CD14-positive monocyte (primary cell): ENCODE results near the gene PCCA. TPM values are rescaled to one million over a fixed set of nuclear protein-coding genes. Genes with fewer than 3 reads are reported as not detected.

Source experiments
- DNase-seq, 3 donors: peaks; one replicate each; pipeline ENCODE4 v3.0.0-alpha.2; 2011 to 2022
- H2AFZ ChIP-seq: 2 replicates; pipeline ENCODE4 v1.6.0; 2012; ENCODE audit warnings: mild to moderate bottlenecking, low read depth, low read length, inconsistent platforms; ENCODE audit not compliant: insufficient read depth, poor library complexity, severe bottlenecking
- H3K27ac ChIP-seq, 2 donors: 1 replicate in 1 of 2; 2 replicates in 1 of 2; pipeline ENCODE4 v1.5.1; 2012 to 2013; ENCODE audit warnings: low read length in 2 of 2, control low read depth in 1 of 2, inconsistent platforms in 1 of 2, low read depth in 1 of 2, mild to moderate bottlenecking in 1 of 2
- H3K27me3 ChIP-seq, 2 donors: one replicate each; pipeline versions ENCODE4 v1.6.0 to v1.6.1; 2011 to 2013; ENCODE audit warnings: low read length in 2 of 2; ENCODE audit not compliant: control insufficient read depth in 2 of 2, insufficient read depth in 2 of 2
- H3K36me3 ChIP-seq, 2 donors: replicated peaks in 1 of 2; 1 replicate in 1 of 2; 2 replicates in 1 of 2; pipeline versions ENCODE4 v1.5.1 to v1.6.1; 2012 to 2013; ENCODE audit warnings: low read length in 2 of 2, control low read depth in 1 of 2, inconsistent platforms in 1 of 2, mild to moderate bottlenecking in 1 of 2; ENCODE audit not compliant: insufficient read depth in 2 of 2, control insufficient read depth in 1 of 2
- H3K4me1 ChIP-seq, 2 donors: 1 replicate in 1 of 2; 2 replicates in 1 of 2; pipeline versions ENCODE4 v1.5.1 to v1.6.1; 2012 to 2013; ENCODE audit warnings: low read length in 2 of 2, control low read depth in 1 of 2, inconsistent platforms in 1 of 2, mild to moderate bottlenecking in 1 of 2, moderate library complexity in 1 of 2; ENCODE audit not compliant: insufficient read depth in 2 of 2, control insufficient read depth in 1 of 2
- H3K4me2 ChIP-seq: replicated peaks from 2 replicates; pipeline ENCODE3; 2012; ENCODE audit warnings: low read length, moderate library complexity, mild to moderate bottlenecking; ENCODE audit not compliant: poor library complexity, severe bottlenecking; ENCODE audit errors: extremely low read depth
- H3K4me3 ChIP-seq, 3 experiments: fragments of 200-600 bp in 1 of 3; sonication (generic) in 1 of 3; replicated peaks in 1 of 3; 1 replicate in 2 of 3; 2 replicates in 1 of 3; pipeline ENCODE4 v1.5.1; 2011 to 2013; ENCODE audit warnings: low read length in 3 of 3, mild to moderate bottlenecking in 3 of 3, control low read depth in 2 of 3, low read depth in 2 of 3, inconsistent platforms in 1 of 3, moderate library complexity in 1 of 3
- H3K79me2 ChIP-seq: 2 replicates; pipeline ENCODE4 v1.6.0; 2012; ENCODE audit warnings: mild to moderate bottlenecking, control low read depth, inconsistent platforms, low read length, moderate library complexity; ENCODE audit not compliant: insufficient read depth
- H3K9ac ChIP-seq: 2 replicates; pipeline ENCODE4 v1.6.0; 2017; ENCODE audit warnings: low read length, mild to moderate bottlenecking; ENCODE audit not compliant: insufficient read depth, poor library complexity, severe bottlenecking
- H3K9me3 ChIP-seq, 2 donors: replicated peaks in 1 of 2; 1 replicate in 1 of 2; 2 replicates in 1 of 2; pipeline versions ENCODE4 v1.5.1 to v1.6.1; 2012 to 2013; ENCODE audit warnings: low read length in 2 of 2, control low read depth in 1 of 2; ENCODE audit not compliant: control insufficient read depth in 1 of 2, insufficient read depth in 1 of 2
- H4K20me1 ChIP-seq: 2 replicates; pipeline ENCODE4 v1.6.0; 2012; ENCODE audit warnings: mild to moderate bottlenecking, low read length, control low read depth, moderate library complexity; ENCODE audit not compliant: insufficient read depth
- H3K27ac Mint-ChIP-seq, 7 donors: one replicate each; pipeline ENCODE4 v1.8.0; 2020; ENCODE audit warnings: mild to moderate bottlenecking in 7 of 7, mixed read lengths in 7 of 7, moderate library complexity in 6 of 7, inconsistent platforms in 2 of 7
- H3K27me3 Mint-ChIP-seq, 3 donors: one replicate each; pipeline ENCODE4 v1.8.0; 2021 to 2022; ENCODE audit warnings: low read depth in 3 of 3, mild to moderate bottlenecking in 3 of 3, mixed read lengths in 3 of 3, moderate library complexity in 3 of 3, inconsistent platforms in 1 of 3
- H3K36me3 Mint-ChIP-seq, 2 donors: one replicate each; pipeline ENCODE4 v1.8.0; 2020; ENCODE audit warnings: mixed read lengths in 2 of 2, inconsistent platforms in 1 of 2, mild to moderate bottlenecking in 1 of 2
- H3K4me1 Mint-ChIP-seq: one replicate; pipeline ENCODE4 v1.8.0; 2020; ENCODE audit warnings: mild to moderate bottlenecking, mixed read lengths
- H3K4me3 Mint-ChIP-seq, 2 donors: one replicate each; pipeline ENCODE4 v1.8.0; 2020; ENCODE audit warnings: mild to moderate bottlenecking in 2 of 2, mixed read lengths in 2 of 2, moderate library complexity in 1 of 2
- H3K9me3 Mint-ChIP-seq, 7 donors: one replicate each; pipeline ENCODE4 v1.8.0; 2020 to 2022; ENCODE audit warnings: mixed read lengths in 7 of 7, mild to moderate bottlenecking in 6 of 7, moderate library complexity in 6 of 7, inconsistent platforms in 2 of 7
- WGBS: methylation state at CpG from one replicate; pipeline ENCODE4 v1.1.5; 2013; ENCODE audit warnings: missing lambda C conversion rate; ENCODE audit not compliant: insufficient coverage; 5-methylcytosine and 5-hydroxymethylcytosine counted together
- intact Hi-C, 2 donors: fragments of 100-400 bp; cut with micrococcal nuclease; formaldehyde crosslinking; loops; one replicate each; pipeline versions ENCODE4 v1.15.0 to v1.15.1; 2023
- polyA plus RNA-seq, 3 donors: library from polyadenylated mRNA; depleted of rRNA in 1 of 3; unstranded in 2 of 3; stranded (reverse) in 1 of 3; fragments of 300-500 nt in 2 of 3; fragments of >200 nt in 1 of 3; fragmentation: Illumina TruSeq in 2 of 3; gene quantifications; 1 replicate in 2 of 3; 2 replicates in 1 of 3; pipeline ENCODE4 v1.2.3, GENCODE V29; 2012 to 2021
- TF ChIP-seq, protein P1 (sequence below): fragments of 200-600 bp; IDR thresholded peaks from one replicate; pipeline ENCODE4 v1.8.0; 2022; ENCODE audit warnings: antibody characterized with exemption, mild to moderate bottlenecking

The PCCA gene
- polyA plus RNA-seq, 3 donors: 4.4 to 13.5 (median 11.9) TPM

- H3K9me3 Mint-ChIP-seq: no peaks in the 10 kb centered on the region
- Histone ChIP-seq H3K4me2 (peak overlapping the region; percentile 4), H4K20me1 (no peaks in the 10 kb centered on the region), H2AFZ (peak overlapping the region; percentile 5), H3K4me1 (peaks cover 2 to 9% of the 10 kb centered on the region in 2 donors), H3K4me3 (peak overlapping the region in 1 of 3 experiments; percentile 29), H3K36me3 (no peaks in the 10 kb centered on the region), H3K9ac (no peak overlapping the region), H3K27me3 (peaks cover 15 to 27% of the 10 kb centered on the region in 2 donors), H3K9me3 (no peaks in the 10 kb centered on the region), H3K79me2 (no peaks in the 10 kb centered on the region), H3K27ac (no peak overlapping the region)
- TF ChIP-seq, protein P1, sequence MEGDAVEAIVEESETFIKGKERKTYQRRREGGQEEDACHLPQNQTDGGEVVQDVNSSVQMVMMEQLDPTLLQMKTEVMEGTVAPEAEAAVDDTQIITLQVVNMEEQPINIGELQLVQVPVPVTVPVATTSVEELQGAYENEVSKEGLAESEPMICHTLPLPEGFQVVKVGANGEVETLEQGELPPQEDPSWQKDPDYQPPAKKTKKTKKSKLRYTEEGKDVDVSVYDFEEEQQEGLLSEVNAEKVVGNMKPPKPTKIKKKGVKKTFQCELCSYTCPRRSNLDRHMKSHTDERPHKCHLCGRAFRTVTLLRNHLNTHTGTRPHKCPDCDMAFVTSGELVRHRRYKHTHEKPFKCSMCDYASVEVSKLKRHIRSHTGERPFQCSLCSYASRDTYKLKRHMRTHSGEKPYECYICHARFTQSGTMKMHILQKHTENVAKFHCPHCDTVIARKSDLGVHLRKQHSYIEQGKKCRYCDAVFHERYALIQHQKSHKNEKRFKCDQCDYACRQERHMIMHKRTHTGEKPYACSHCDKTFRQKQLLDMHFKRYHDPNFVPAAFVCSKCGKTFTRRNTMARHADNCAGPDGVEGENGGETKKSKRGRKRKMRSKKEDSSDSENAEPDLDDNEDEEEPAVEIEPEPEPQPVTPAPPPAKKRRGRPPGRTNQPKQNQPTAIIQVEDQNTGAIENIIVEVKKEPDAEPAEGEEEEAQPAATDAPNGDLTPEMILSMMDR: no peak
- DNase-seq: no peak
- H3K4me3 Mint-ChIP-seq: peak overlapping the region in 1 of 2 donors; percentile 51
- peaks cover 0 to 5% of the 10 kb centered on the region in 2 donors for H3K36me3 Mint-ChIP-seq
- no peak overlapping the region for H3K27ac Mint-ChIP-seq
- H3K4me1 Mint-ChIP-seq: peaks cover 30% of the 10 kb centered on the region
- peaks cover 5 to 19% (median 17%) of the 10 kb centered on the region in 3 donors for H3K27me3 Mint-ChIP-seq
- 51% methylated on average over 6 of the region's 13 CpGs for WGBS
- intact Hi-C loops: loop anchor here in 1 of 2 donors (10.0 kb wide), 2 partner anchors 93 to 863 kb away; no protein-coding TSS in a partner anchor
Measured at GRCh38 chr13:100517728-100518127, 428.8 kb downstream of the PCCA start.

GRCh38 chr13:100518394-100519062 is 429.6 kb downstream of the PCCA start:
- peaks cover 0 to 5% of the 10 kb centered on the region in 2 donors for H3K36me3 Mint-ChIP-seq
- no CpG with 5 or more reads among the region's 8 CpGs for WGBS

More at GRCh38 chr13:100518394-100519062, 429.6 kb downstream of the PCCA start:
- Histone ChIP-seq H3K9me3 (no peaks in the 10 kb centered on the region), H3K4me3 (no peak overlapping the region), H3K79me2 (no peaks in the 10 kb centered on the region), H3K27me3 (peaks cover 15 to 29% of the 10 kb centered on the region in 2 donors), H3K36me3 (no peaks in the 10 kb centered on the region), H3K27ac (no peak overlapping the region), H2AFZ (no peak overlapping the region), H4K20me1 (no peaks in the 10 kb centered on the region), H3K9ac (no peak overlapping the region), H3K4me1 (peaks cover 2 to 9% of the 10 kb centered on the region in 2 donors), H3K4me2 (no peak overlapping the region)
- intact Hi-C loops: loop anchor here in 1 of 2 donors (10.0 kb wide), 2 partner anchors 94 to 864 kb away; no protein-coding TSS in a partner anchor
- TF ChIP-seq, protein P1: no peak
- no peak overlapping the region for H3K27ac Mint-ChIP-seq
- DNase-seq: no peak
- peaks cover 5 to 19% (median 14%) of the 10 kb centered on the region in 3 donors for H3K27me3 Mint-ChIP-seq
- H3K4me3 Mint-ChIP-seq: no peak overlapping the region
- H3K9me3 Mint-ChIP-seq: no peaks in the 10 kb centered on the region
- peaks cover 30% of the 10 kb centered on the region for H3K4me1 Mint-ChIP-seq
